Skin of body (tissue), 2 donors: Measurements from ENCODE around the gene CFAP20. TPM values are rescaled to one million over a fixed set of nuclear protein-coding genes. Genes with fewer than 3 reads are reported as not detected.

Experiments
- DNase-seq: peaks from one replicate; lab custom pipeline; 2025; lab: John Stamatoyannopoulos, UW
- total RNA-seq: library from RNA; depleted of rRNA; stranded (reverse); fragments of >200 nt; gene quantifications from one replicate; pipeline ENCODE4 v1.2.3, GENCODE V29; 2014

CFAP20 gene
- total RNA-seq: 53.5 TPM

DNA sequence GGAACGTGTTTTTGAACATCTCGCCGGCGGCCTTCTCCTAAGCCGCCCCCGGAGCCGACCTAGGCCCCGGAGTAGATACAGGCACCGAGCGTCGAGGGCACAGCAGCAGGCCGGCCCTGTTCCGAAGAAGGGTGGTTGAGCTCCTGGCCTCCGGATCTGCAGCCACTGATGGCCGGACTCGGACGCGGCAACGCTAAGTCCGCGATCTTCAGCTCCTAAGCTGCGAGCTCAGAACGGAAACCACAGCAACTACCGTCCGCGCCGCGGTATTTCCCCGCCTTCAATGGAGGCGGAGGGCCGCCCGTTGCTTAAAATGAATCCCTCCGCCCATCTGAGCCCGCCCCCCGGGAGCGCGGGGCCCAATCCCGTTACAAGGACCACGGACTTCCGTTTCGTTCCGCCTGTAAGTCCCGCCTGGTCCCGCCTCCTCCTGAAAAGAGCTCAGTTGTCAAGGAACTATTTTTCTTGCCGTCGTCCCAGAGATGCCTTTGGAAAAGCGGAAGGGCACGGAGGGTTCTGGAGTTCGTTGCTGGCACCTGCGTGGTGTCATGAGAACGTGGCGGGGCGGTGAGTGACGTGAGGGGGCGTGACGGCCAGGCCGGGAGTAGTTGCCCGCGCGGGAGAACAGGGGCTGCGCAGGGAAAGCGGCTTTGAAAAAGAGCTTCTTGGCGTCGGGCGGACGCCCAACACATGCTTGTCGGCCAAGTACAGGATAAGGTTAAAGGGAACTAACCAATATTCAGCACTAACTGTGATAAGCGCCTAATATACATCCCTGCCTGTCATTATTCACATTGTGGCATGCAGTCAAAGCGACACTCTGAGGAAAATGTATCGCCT, at the start of gene CFAP20:
CFAP20 (minus strand) TSS at position 285 of the 840 bp plus-strand sequence; CDS start at position 19, 266 bp downstream.
- peak; percentile 99 for DNase-seq

DNA sequence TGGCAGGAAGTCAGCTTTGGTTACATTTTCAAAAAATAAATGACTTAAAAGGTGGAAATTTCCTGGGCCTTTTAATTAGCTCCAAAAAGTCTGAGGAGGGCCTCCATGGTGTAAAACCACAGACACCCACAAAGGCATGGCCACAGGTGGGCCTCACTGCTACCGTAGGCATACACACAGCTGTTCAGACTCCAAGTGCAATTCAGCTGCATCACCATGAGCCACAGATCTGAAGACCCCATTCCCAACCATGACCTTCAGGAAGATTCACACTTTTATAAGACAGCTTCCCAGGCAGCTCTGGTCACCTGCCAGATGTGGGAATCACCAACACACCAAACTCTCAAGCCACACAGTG, 48.2 kb upstream of the CFAP20 start:
- DNase-seq: no peak

DNA sequence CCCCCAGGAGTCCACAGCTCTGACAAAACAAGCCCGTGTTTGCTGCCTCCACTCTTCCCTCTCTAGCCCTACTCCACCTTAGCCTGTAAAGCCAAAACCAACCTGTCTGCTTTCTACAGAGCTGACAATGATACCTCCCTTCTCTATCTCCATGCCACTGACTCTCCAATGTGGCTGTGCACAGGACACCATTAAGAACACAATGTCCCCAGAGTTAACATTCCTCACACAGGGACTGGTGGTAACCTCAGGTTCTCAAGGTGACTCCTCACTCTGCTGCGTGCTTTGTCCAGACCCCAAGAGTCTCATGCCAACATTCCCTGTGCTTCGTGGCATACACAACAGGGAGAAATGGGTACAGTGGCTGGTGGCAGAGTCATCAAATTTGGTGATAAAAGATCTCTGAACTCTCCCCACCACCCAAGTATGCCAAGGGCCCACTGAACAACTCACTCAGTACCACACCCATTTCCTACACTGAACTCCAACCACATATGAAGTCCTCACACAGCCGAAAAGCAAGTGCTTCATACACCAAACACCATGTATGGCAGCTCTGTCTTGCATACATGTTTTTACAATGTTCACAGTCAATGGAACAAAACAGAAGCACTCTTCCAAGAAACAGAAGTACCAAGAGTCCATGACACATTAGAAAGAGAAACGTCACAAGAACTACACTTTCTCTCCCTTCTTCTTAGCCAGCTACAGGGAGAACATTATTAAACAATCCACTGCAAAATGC, 47.6 kb upstream of the CFAP20 start:
- DNase-seq: no peak

DNA sequence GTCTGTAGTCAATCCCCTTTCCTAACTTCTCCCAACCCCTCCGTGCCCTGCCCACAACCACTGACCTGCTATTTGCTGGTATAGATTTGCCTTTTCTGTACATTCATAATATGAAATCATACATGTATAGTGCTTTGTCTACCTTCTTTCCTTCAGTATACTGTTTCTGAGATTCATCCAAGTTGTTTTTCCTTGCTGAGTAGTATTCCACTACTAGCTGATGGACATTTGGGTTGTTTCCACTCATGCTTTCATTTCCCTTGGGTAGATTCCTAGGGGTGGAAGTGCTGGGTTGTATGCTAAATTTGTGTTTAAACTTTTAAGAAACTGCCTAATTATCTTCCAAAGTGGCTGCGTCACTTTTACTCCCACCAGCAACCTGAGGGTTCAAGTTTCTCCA, 41.0 kb upstream of the CFAP20 start:
- DNase-seq: no peak

DNA sequence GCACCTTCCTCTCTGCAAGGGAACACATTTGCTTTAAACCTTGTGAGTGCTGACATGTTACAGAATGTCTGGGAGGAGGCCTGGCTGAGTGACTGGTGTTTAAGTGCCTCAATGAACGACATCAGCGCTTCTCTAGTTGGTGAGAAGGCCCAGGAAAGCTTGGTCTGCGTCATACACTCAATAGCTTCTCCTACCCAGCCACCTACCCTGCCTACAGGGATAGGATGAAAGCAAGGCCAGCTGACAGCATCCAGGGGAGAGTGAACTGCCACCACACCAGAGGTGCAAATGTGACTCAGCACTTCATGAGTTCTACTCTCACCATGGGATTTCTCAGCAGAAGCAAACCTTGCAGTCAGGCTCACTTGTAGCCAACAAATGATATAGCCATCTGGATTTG, 31.7 kb upstream of the CFAP20 start:
- DNase-seq: no peak

DNA sequence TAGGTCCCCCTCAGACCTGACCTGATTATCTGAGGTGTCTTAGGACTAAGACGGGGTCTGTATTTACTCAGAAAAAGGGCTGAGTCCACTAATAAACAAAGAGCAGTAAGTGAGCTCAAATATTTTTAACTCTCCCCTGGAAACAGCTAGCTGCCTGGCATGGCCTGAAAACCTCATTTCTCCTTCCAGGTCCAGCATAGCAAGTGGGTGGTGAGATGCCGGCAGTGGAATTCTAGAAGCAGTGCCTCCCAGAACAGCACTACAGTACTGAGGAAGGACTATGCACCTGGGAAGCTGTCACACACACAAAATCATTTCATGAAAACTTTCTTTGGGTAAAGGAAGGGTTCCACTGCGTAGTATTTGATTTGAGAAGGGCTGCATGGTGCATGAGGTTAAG, 29.5 kb upstream of the CFAP20 start:
- DNase-seq: no peak

DNA sequence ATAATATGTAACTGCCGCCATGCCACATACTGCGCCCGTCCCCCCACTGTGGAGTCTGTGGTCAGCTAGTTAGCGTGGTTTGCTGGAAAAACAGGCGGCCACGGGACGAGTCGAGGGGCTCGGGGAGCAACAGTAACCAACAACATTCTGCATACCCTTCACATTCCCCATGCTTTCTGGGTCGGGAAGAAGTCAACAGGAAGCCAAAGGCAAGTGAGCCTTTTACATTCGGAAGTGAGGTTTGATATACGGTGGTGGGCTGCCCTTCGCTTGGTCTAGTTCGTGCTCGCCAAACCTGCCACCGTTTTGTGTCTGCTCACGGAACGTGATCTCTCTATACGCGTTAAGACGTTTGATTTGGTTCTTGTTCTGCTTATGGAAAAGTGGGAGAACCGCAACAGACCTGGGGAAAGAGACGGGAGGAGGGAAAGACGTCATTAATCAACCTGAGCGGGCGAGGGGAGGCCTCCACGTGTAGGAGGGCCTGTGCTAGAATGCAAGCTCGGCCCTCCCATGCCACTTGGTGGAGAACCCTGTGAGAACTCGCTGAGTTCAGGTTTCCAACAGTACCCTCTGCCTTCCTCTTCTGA, 28.9 kb upstream of the CFAP20 start:
- DNase-seq: no peak

DNA sequence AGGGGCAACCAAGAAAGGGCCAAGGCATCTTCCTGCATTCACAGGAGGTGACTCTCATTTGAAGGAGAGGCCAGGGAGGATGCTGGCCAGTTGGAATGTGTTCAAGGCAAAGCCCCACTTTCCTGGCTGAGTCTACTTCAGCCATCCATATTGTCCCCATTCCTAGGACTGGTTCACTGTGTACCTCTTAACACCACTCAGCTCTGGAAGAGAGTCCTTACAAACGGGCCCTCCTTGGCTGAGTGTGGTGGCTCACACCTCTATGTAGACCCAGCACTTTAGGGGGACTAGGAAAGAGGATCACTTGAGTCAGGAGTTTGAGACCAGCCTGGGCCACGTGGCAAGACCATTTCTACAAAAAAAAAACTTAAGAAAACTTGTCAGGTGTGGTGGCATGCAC, 28.1 kb upstream of the CFAP20 start:
- DNase-seq: no peak

DNA sequence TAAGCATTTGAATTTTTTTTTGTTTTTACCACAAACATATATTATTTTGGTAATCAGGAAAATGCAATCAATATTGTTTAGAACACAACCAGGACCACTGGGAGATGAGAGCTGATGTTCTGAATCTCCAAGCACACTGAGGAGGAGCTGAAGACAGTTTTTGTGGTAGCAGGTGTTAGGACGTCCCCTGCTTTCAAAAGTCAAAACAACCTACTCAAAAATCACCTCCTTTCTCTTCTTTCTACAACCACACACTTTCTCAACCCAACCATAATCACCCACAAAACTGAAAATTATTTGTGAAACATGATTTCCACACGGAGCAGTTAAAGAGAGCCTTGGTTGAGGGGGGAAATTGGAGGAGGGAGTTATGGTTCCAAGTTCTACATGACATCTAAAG, 26.7 kb upstream of the CFAP20 start:
- no peak for DNase-seq

DNA sequence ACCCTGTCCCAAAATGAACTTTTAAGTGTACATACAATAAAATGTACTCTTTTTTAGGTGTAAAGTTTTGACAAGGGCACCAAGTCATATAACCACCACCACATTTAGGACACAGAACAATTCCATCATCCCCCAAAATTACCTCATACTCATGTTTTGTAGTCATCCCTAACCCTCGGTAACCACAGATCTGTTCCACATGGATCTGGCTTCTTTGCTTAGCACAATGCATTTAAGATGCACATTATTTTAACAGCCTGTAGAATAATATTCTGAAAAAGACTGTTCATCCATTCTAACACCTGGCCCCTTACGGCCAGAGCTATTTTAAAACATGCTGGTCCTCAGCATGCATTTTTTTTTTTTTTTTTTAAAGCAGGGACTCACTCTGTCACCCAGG, 25.2 kb upstream of the CFAP20 start:
- no peak for DNase-seq

DNA sequence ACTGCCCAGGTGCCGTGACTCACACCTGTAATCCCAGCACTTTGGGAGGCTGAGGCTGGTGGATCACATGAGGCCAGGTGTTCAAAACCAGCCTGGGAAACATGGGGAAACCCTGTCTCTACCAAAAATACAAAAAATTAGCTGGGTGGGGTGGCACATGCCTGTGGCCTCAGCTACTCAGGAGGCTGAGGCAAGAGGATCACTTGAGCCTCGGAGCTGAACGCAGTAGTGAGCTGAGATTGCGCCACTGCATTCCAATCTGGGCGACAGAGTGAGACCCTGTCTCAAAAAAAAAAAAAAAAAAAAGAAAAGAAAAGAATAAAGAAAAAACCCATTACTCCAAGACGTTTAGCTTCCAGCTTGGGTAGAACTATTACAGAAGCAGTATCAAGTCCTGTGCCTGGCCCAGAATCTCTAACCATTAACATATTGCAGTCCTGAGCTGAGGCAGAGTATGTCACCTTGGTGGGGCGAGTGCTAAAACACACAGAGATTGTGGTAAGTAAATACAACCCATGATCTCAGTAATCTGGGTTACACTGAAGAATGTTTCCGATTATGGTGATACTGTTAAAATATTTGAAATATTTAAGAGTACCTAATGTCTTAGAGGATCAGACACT, 23.2 kb upstream of the CFAP20 start:
- DNase-seq: no peak

DNA sequence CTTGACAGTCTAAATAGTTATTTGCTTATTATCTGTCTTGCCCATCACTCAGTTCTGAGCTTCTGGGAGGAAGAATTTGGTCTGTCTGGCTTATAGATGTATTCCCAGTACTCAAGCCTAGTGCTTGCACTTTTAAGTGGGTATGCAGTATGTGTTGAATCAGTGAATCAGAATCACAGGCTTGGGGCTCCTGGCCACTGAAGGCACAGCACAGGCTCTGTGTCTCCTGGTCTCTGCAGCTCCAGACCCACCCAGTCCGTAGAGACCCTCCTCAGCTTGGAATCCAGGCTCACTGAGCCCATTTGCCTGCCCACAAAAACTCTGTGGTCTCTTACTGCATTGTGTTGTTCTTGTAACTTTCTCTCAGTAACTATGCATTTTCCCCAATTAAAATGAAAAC, 19.3 kb upstream of the CFAP20 start:
- DNase-seq: no peak

DNA sequence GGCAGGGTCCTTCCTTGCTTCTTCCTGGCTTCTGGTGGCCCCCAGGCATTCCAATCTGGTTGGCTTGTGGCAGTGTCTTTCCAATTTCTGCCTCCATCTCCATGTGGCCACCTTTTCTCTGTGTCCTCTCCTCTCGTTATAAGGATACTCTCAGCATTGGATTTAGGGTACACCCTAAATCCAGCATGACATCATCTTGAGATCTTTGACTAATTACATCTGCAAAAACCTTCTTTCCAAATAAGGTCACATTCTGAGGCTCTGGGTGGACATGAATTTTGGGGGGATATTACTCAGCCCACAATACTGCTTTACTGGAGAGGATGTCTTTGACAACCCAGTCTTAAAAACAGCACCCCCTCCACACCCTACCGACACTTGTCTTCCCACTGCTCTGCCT, 18.9 kb upstream of the CFAP20 start:
- no peak for DNase-seq

DNA sequence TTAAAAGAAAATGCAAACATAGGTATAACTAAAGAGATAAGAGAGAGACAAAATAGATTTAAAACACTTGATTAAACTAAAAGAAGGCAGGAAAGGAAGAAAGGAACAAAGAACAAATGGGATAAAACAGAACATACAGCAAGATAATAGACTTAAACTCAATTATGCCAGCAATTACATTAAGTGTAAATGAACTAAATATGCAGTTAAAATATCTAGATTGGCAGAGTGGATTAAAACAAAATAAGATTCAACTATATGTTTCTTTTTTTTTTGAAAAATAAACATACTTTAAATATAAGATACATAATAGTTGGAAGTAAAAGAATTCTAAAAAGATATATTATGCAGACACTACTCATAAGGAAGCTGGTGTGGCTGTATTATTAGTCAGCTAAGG, 9.7 kb upstream of the CFAP20 start:
- no peak for DNase-seq

DNA sequence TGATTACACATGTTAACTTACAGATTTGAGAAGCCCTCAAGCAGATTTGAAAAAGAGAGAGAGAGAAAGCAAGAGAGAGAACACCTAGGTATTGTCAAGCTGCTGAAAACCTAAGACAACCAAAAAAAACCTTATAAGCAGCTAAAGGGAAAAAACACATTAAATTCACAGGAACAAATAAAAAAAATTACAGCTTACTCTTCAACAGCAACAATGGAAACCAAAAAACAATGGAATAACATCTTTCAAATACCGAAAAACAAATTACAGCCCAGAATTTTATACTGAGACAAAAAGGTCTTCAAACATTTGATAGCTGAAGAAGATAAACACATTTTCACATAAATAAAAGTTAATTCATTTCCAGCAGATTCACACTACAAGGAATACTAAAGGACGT, 8.4 kb upstream of the CFAP20 start:
- no peak for DNase-seq

DNA sequence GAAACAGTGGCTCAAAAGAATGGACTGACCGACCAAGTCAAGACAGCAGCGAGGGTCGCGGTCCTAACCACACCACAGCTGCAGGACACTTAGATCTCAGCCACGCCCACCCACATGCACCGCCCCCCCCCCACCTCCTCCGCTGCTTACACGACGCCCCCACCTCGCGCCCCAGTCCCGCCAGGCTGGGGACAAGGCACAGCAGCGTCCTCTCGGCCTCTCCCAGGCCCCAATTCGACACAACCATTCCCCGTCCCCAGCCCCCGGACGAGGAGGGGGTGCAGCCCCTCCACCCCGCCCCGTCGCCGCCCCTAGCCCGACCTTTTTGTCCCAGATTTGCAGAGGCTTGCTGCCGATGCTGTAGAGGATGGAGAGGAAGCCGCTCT, 477 bp downstream of the CFAP20 start:
- no peak for DNase-seq

DNA sequence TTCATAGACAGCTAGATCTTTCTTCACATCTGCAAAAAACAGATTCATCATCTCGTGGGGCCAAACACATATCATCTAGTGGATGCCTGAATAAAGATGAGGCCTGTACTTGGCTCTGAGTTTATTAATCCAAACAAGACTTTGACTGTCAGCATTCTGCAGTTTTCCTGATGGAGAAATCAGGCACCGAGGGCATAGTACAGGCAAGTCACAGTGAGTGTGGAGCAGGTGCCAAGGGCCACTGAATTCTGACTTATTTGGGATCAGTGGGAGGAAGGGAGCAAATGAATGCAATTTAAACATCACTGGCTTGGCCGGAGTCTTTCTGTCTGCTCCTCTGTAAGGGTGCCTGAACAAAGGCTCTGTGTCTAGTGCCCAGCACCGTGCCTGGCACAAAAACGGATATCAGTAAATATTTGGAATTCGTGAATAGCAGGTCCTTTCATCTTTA, 975 bp downstream of the CFAP20 start:
- DNase-seq: peak; percentile 65

DNA sequence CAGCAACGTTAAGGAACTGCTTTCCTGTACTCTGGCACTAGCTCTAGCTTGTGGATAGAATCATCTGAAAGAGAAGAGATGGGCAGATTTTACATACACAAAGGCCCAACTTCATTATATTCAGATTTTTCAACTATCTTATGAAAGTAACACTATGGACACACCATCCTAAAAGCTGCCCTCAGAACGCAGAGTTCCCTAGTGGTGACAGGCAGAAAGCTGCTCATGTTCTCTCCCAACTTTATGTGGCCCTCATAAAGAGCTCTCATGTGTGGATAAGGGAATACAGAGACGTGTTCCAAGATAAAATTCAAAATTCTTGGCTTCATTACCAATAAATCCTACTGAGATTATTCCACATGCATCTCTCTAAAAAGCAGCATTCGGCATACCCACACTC, 1.5 kb downstream of the CFAP20 start:
- peak; percentile 54 for DNase-seq

DNA sequence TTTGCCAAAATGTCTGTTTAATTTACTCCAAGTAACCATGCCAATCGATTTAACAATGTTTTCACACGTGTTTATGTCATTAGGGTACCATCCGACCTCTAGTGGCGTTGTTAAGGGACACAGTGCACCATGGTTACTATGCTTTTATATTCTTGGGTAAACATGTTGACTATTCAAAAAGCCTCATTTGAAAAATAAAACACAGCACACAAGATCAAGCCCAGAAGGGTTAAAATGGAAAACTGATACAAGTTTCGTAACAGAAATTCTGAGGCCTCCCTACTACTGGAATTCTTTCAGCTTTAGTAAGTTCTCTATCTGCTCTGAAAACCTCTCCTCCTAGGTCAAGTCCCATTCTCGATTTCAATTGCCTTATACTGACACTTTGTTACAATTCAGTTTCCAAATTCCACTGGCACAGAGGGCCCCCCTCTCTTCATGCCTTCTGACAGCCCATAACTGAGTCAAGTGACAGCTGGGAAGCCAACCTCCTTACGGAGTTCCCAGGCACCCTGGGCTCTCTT, 2.1 kb downstream of the CFAP20 start:
- DNase-seq: peak; percentile 72

DNA sequence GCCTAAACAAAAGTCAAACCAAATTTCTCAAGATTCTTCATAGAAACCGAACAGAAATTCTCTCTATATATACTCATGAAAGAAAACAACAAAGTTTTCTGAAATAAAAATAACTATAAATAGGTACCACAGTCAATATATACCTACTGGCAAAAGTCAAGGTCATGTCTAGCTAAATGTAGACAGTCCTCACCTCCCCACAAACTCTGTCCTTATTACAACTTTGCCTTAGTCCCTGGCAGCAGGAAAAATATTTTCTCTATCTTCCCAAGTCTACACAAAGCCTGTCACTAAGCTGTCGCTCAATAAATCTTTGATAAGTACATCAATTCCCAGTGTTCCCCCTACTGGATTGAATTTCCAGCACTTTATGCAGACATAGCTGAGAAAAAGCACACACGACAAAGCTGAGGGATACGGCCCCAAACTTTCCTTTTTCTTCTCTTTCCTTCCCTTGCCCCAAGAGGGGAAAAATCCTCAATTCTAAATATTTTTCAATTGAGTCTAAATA, 2.7 kb downstream of the CFAP20 start:
- DNase-seq: no peak

DNA sequence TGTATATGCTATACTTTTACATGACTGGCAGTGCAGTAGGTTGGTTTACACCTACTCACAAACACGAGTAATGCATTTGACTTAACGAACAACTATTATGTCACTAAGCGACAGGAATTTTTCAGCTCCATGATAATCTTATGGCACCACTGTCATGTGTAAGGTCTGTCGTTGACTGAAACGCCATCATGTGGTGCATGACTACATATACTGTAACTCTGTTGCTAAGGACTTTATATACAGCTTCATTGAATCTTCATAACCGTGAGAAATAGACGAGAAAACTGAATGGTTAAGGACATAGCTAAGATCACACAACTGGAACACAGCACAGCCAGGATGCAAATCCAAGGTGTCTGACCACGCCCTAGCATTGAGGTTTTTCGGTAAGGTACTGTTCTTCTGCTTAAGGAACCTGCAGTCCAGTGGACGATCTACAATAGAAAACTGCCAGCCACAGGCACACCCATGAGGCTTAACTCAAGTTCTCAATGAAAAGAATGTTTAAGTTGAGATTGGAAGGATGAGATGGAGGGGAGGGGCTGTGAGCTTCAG, 3.3 kb downstream of the CFAP20 start:
- DNase-seq: peak; percentile 18
